ENCODE data around the gene L1CAM. TPM values are rescaled to one million over a fixed set of nuclear protein-coding genes. Genes with fewer than 3 reads are reported as not detected.

The L1CAM gene
- total and polyA plus RNA-seq, 4 donors: 0.28 to 0.59 (median 0.39) TPM; not detected in 1

DNA sequence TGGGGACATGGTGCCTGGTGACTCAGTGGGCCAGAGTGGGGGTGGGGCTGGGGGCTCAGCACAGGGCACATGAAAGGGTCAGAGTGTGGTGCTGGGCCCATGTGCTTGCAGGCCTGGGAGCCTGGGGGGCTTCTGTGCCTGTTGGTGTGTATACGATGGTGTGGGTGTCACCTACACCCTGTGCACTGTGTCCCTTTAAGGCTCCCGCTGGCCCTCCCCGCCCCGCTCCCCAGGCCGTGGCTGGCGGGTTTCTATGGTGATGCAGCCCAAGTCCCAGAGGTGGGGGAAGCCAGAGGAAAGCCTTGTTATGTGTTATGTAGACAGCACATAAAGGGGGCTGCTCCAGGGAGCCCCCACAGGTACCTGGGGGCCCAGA is 5.5 kb downstream of the L1CAM start:
- TF ChIP-seq JUND (IDR thresholded peaks at IDR 0.05) (no peak), YY1 (IDR thresholded peaks at IDR 0.05) (no peak), FOXA2 (IDR thresholded peaks at IDR 0.05) (no peak), RAD21 (IDR thresholded peaks at IDR 0.05) (no peak), NR2F2 (IDR thresholded peaks at IDR 0.05) (no peak), FOXA1 (IDR thresholded peaks at IDR 0.05) (no peak), EGR1 (IDR thresholded peaks at IDR 0.05; ENCODE audit: low read depth in 2 of 2) (no peak), ATF3 (IDR thresholded peaks at IDR 0.05) (no peak), HNF4G (IDR thresholded peaks at IDR 0.05) (no peak), SP1 (IDR thresholded peaks at IDR 0.05) (no peak), HNF4A (conservative IDR thresholded peaks at IDR 0.05) (no peak), RXRA (IDR thresholded peaks at IDR 0.05) (no peak), TAF1 (conservative IDR thresholded peaks at IDR 0.05) (no peak), ZBTB33 (IDR thresholded peaks at IDR 0.05) (no peak)
- TF ChIP-seq, protein P1, sequence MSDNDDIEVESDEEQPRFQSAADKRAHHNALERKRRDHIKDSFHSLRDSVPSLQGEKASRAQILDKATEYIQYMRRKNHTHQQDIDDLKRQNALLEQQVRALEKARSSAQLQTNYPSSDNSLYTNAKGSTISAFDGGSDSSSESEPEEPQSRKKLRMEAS (IDR thresholded peaks at IDR 0.05): no peak
- Histone ChIP-seq H3K9me3 (ENCODE audit: control insufficient read depth in 4 of 4, low read length in 3 of 4) (no peaks in the 10 kb centered on the region), H3K36me3 (ENCODE audit: control insufficient read depth in 4 of 4, insufficient read depth in 3 of 4, low read depth in 1 of 4, low read length in 3 of 4) (no peaks in the 10 kb centered on the region), H3K9ac (ENCODE audit: low read depth in 1 of 2, low read length in 2 of 2) (no peak overlapping the region), H3K27me3 (ENCODE audit: control insufficient read depth in 4 of 4, insufficient read depth in 4 of 4, low read length in 3 of 4) (peaks cover 0 to 7% (median 0%) of the 10 kb centered on the region in 4 donors), H3K4me1 (ENCODE audit: control insufficient read depth in 4 of 4, insufficient read depth in 4 of 4, low read length in 3 of 4) (peaks cover 0 to 2% (median 0%) of the 10 kb centered on the region in 4 donors), H3K27ac (ENCODE audit: low read depth in 1 of 2, low read length in 2 of 2) (no peak overlapping the region), H3K4me3 (ENCODE audit: low read depth in 1 of 3, low read length in 3 of 3) (no peak overlapping the region)
- WGBS: 12% methylated on average over 6 of the region's 6 CpGs
- no peak for DNase-seq (ENCODE audit: low spot score)

GRCh38 chrX:153879741-153880439 is 6.1 kb downstream of the L1CAM start:
- WGBS: 45% methylated on average over 12 of the region's 12 CpGs
- DNase-seq (ENCODE audit: low spot score): no peak
- Histone ChIP-seq H3K27ac (ENCODE audit: low read depth in 1 of 2, low read length in 2 of 2) (no peak overlapping the region), H3K9me3 (ENCODE audit: control insufficient read depth in 4 of 4, low read length in 3 of 4) (no peaks in the 10 kb centered on the region), H3K36me3 (ENCODE audit: control insufficient read depth in 4 of 4, insufficient read depth in 3 of 4, low read depth in 1 of 4, low read length in 3 of 4) (no peaks in the 10 kb centered on the region), H3K4me3 (ENCODE audit: low read depth in 1 of 3, low read length in 3 of 3) (no peak overlapping the region), H3K9ac (ENCODE audit: low read depth in 1 of 2, low read length in 2 of 2) (no peak overlapping the region), H3K4me1 (ENCODE audit: control insufficient read depth in 4 of 4, insufficient read depth in 4 of 4, low read length in 3 of 4) (no peaks in the 10 kb centered on the region), H3K27me3 (ENCODE audit: control insufficient read depth in 4 of 4, insufficient read depth in 4 of 4, low read length in 3 of 4) (peaks cover 0 to 7% (median 0%) of the 10 kb centered on the region in 4 donors)
- TF ChIP-seq HNF4G (IDR thresholded peaks at IDR 0.05) (no peak), ZBTB33 (IDR thresholded peaks at IDR 0.05) (no peak)
- TF ChIP-seq, protein P1 (IDR thresholded peaks at IDR 0.05): no peak
